Measurements from ENCODE around the gene CHCHD3.
"Not testable (repeated sequence)": the region's sequence is repeated elsewhere in the genome, so short reads cannot be mapped to it uniquely, and the experiment has no call there.

CHCHD3 gene

DNA sequence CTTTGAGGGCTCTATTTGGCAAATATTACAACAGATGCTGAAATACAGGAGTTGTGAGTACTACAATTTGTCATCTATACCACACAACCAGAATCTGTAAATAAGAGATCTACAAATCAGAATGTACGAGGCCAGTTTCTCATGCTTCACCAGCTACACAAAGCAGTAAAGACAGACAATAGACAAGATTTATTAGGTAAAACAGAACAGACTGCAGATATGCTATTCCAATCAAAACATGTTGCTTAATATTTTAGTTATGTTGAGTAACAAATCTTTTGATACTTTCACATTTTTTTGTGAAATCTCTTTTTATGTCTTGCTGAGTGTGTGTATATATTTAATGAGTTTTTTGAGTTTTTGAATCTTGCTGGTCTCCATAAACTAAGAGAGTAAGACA is 109.1 kb downstream of the CHCHD3 start:
- H3K4me3 ChIP-seq (ENCODE audit: low read length), result no peak overlapping the region
- DNase-seq (ENCODE audit: low read depth), result no peak
- TF ChIP-seq, protein P1, sequence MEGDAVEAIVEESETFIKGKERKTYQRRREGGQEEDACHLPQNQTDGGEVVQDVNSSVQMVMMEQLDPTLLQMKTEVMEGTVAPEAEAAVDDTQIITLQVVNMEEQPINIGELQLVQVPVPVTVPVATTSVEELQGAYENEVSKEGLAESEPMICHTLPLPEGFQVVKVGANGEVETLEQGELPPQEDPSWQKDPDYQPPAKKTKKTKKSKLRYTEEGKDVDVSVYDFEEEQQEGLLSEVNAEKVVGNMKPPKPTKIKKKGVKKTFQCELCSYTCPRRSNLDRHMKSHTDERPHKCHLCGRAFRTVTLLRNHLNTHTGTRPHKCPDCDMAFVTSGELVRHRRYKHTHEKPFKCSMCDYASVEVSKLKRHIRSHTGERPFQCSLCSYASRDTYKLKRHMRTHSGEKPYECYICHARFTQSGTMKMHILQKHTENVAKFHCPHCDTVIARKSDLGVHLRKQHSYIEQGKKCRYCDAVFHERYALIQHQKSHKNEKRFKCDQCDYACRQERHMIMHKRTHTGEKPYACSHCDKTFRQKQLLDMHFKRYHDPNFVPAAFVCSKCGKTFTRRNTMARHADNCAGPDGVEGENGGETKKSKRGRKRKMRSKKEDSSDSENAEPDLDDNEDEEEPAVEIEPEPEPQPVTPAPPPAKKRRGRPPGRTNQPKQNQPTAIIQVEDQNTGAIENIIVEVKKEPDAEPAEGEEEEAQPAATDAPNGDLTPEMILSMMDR (conservative IDR thresholded peaks at IDR 0.05; ENCODE audit: low read depth, low read length), result no peak

DNA sequence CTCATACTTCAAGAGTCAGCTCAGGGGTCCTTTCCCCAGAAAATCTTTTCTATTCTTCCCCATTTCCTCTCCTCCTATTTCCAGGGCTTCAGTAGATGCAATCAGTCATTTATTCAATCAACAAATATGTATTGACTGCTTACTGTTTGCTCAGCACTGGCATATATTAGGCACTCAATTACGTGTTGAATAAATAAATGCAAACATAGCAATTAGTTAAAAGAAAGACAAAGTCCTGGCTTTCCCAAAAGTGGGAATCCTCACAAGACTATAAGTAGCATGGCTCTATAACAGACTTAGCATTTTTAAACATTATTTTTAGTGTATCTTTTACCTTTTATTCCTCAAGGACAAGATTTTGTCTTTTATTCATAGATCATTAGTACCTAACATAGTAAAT is 111.6 kb downstream of the CHCHD3 start:
- DNase-seq (ENCODE audit: low read depth), result no peak
- TF ChIP-seq, protein P1 (conservative IDR thresholded peaks at IDR 0.05; ENCODE audit: low read depth, low read length), result no peak
- H3K4me3 ChIP-seq (ENCODE audit: low read length), result no peak overlapping the region

DNA sequence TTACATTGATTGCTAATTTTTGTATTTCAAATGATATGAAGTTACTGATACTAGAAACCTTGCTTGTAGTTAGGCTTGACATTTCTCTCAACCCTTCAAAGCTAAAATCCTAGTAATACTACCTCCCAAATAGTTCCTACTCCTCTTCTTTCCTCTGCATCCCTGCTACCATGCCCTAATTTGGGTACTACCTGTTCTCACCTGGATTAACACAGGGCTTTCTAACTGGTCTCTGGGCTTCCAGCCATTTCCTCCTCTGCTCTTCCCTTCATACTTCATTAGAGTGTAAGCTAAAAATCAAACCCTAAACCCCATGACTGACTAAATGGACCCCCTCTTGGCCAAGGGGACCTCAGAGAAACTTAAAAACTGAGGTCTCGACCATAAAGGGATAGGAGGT is 112.4 kb downstream of the CHCHD3 start:
- DNase-seq (ENCODE audit: low read depth), result no peak
- TF ChIP-seq, protein P1 (conservative IDR thresholded peaks at IDR 0.05; ENCODE audit: low read depth, low read length), result no peak

GRCh38 chr7:132967470-132967848 is 114.4 kb downstream of the CHCHD3 start:
- DNase-seq (ENCODE audit: low read depth); H3K4me3 ChIP-seq (ENCODE audit: low read length): not testable (repeated sequence)

More for the DNA sequence above, 112.4 kb downstream of the CHCHD3 start:
- no peak overlapping the region for H3K4me3 ChIP-seq (ENCODE audit: low read length)

GRCh38 chr7:132966754-132967469 is 115.0 kb downstream of the CHCHD3 start:
- H3K4me3 ChIP-seq (ENCODE audit: low read length), result no peak overlapping the region
- TF ChIP-seq, protein P1 (conservative IDR thresholded peaks at IDR 0.05; ENCODE audit: low read depth, low read length), result no peak
- DNase-seq (ENCODE audit: low read depth), result peak; percentile 72

- DNase-seq (ENCODE audit: low read depth), result no peak
- no peak overlapping the region for H3K4me3 ChIP-seq (ENCODE audit: low read length)
- TF ChIP-seq, protein P1 (conservative IDR thresholded peaks at IDR 0.05; ENCODE audit: low read depth, low read length), result no peak
These were observed 115.9 kb downstream of the CHCHD3 start for GRCh38 chr7:132965951-132966350.

- TF ChIP-seq, protein P1 (conservative IDR thresholded peaks at IDR 0.05; ENCODE audit: low read depth, low read length), result no peak
- DNase-seq (ENCODE audit: low read depth), result no peak
- H3K4me3 ChIP-seq (ENCODE audit: low read length), result no peak overlapping the region
These were observed 117.0 kb downstream of the CHCHD3 start for GRCh38 chr7:132964876-132965275.
